GM12874 (cell line): ENCODE results near the gene SRGAP3.

Source experiments
- CTCF ChIP-seq: IDR thresholded peaks from 2 replicates; pipeline ENCODE4 v1.5.1; 2011; ENCODE audit warnings: low read depth, mild to moderate bottlenecking, control low read depth, low read length, moderate library complexity; ENCODE audit not compliant: insufficient read depth

Gene SRGAP3

GRCh38 chr3:9088441-9089353 is 160.7 kb downstream of the SRGAP3 start:
- no peak for TF ChIP-seq CTCF

GRCh38 chr3:9087831-9088413 is 161.5 kb downstream of the SRGAP3 start:
- TF ChIP-seq CTCF: no peak

GRCh38 chr3:9081184-9081818 is 168.1 kb downstream of the SRGAP3 start:
- no peak for TF ChIP-seq CTCF

- no peak for TF ChIP-seq CTCF
Measured at GRCh38 chr3:9080163-9080562, 169.3 kb downstream of the SRGAP3 start.

- no peak for TF ChIP-seq CTCF
Measured at GRCh38 chr3:9079676-9080075, 169.8 kb downstream of the SRGAP3 start.

- TF ChIP-seq CTCF: no peak
Measured at GRCh38 chr3:9078561-9079240, 170.7 kb downstream of the SRGAP3 start.

GRCh38 chr3:9077029-9077428 is 172.4 kb downstream of the SRGAP3 start:
- TF ChIP-seq CTCF: no peak
